Activated CD4-positive, alpha-beta T cell treated with anti-CD3 and anti-CD28 coated beads, Interleukin-2, Interleukin-4, amounts not matched to agents 100 ng/mL and 50 ng/mL, durations not matched to agents 16 hours and 8 hours (primary cell): ENCODE measurements around the gene SYDE2.
"Not testable (repeated sequence)": the region's sequence is repeated elsewhere in the genome, so short reads cannot be mapped to it uniquely, and the experiment has no call there.

Experiments used
- DNase-seq: peaks from one replicate; pipeline ENCODE4 v3.0.0-alpha.2; 2020; ENCODE audit warnings: low spot score

Gene SYDE2, protein sequence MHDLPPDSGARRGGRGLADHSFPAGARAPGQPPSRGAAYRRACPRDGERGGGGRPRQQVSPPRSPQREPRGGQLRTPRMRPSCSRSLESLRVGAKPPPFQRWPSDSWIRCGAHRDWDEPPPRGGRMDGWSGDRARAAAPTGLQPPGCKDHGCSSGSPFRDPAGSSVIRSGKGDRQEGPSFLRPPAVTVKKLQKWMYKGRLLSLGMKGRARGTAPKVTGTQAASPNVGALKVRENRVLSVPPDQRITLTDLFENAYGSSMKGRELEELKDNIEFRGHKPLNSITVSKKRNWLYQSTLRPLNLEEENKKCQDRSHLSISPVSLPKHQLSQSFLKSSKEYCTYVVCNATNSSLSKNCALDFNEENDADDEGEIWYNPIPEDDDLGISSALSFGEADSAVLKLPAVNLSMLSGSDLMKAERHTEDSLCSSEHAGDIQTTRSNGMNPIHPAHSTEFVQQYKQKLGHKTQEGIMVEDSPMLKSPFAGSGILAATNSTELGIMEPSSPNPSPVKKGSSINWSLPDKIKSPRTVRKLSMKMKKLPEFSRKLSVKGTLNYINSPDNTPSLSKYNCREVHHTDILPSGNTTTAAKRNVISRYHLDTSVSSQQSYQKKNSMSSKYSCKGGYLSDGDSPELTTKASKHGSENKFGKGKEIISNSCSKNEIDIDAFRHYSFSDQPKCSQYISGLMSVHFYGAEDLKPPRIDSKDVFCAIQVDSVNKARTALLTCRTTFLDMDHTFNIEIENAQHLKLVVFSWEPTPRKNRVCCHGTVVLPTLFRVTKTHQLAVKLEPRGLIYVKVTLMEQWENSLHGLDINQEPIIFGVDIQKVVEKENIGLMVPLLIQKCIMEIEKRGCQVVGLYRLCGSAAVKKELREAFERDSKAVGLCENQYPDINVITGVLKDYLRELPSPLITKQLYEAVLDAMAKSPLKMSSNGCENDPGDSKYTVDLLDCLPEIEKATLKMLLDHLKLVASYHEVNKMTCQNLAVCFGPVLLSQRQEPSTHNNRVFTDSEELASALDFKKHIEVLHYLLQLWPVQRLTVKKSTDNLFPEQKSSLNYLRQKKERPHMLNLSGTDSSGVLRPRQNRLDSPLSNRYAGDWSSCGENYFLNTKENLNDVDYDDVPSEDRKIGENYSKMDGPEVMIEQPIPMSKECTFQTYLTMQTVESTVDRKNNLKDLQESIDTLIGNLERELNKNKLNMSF

DNA sequence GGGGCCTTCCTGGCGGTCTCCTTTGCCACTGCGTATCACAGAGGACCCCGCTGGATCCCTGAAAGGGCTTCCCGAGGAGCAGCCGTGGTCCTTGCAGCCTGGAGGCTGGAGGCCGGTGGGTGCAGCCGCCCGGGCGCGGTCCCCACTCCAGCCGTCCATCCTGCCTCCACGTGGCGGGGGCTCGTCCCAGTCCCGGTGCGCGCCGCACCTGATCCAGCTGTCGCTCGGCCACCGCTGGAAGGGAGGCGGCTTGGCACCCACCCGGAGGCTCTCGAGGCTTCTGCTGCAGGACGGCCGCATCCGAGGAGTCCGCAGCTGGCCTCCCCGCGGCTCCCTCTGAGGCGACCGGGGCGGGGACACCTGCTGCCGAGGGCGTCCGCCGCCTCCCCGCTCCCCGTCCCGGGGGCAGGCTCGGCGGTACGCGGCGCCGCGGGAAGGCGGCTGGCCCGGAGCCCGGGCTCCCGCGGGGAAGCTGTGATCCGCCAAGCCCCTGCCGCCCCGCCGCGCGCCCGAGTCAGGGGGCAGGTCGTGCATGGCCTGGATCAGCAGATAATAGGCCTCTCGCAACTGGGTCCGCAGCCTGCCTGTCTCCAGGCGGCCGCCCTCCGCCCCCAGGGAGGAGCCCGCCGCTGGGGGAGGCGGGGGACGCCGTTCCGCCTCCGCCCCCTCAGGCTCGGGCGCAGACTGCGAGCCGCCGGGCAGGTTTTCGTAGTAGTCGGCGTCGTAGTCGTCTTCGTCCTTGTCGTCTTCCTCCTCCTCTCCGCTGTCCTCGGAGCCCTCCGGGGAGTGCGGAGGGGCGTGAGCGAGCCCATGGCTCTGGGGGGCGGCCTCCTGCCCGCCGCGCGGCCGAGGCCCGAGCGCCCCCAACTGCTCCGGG, at the start of gene SYDE2:
SYDE2 (minus strand) TSS at position 554 of the 877 bp plus-strand sequence; CDS start at position 534, 20 bp downstream.
- DNase-seq, result peak; percentile 70

DNA sequence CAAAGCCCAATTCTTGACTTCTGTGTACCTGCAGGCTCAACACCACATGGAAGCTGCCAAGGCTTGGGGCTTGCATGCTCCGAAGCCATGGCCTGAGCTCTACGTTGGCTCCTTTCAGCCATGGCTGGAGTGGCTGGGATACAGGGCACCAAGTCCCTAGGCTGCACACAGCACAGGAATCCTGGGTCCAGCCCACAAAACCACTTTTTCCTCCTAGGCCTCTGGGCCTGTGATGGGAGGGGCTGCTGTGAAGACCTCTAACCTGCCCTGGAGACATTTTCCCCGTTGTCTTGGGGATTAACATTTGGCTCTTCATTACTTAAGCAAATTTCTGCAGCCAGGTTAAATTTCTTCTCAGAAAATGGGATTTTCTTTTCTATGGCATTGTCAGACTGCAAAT, 48.2 kb upstream of the SYDE2 start:
- DNase-seq, result not testable (repeated sequence)

DNA sequence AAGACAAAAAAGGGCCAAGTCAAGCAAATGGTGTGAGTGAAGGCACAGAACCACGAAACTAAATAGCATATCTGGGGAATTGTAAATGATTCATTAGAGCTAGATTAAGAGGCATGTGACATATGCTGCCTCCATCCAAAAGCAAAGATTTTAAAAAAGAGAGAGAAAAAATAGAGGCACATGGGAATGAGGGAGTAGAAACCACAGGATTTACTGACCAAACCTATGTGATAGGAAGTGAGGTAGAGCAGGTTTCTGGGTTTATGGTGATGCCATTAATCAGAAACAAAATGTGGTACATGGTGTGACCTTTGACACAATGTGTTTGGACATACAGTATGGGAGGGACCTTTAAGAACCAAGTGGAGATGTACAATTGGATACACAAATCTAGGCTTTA, 45.1 kb upstream of the SYDE2 start:
- DNase-seq, result no peak

DNA sequence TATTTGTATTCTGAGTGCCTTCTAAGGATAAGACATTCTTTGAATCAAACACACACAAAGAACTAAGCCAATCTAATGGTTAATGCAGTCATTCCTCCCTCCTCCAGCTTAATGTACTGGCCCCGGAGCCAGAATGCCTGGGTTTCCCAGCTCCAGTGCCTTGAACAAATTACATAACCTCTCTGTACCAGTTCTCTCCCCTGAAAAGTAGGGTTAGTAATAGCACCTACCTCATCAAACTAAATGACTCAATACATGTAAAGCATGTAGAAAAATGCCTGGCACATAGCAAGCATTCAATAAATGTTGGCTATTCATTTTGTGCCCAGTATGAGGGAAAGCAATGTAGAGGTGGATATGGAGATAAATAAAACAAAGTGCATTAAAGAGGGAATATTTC, 44.6 kb upstream of the SYDE2 start:
- DNase-seq, result no peak

DNA sequence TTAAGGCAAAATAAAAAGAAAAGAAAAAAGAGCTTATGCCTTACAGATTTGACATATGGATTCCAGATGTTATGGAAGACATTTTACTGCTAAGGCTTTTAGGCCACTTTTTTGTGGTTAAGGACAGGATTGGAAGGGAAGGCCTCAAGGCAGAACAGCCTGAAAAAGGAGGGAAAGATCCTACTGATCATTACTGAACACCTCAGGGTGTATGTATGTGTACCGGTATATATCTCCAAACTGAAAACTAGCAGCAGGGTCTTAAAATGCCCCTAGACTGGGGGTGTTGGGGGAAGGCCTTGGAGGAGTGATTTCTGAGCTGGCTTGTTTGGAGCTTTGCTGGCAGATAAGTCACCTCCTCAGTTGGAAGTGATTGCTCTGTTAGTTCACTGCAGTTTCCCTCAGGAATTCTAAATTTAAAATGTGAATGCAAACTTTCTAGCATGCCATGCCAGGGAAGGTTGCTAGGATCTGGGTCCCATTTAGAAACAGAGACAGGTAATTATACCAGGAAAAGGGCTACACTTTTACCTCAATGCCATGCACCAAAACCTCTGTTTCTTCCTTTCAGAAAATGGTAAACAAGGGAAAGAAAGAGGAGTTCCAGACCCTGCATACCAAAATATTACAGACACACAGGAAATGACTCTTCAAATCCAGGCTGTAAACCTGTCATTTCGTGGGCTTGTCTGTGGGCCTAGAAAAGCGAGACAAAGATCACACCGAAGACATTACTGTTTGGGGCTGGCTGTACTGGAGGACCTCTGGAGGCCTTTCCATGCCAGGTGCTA, 43.6 kb upstream of the SYDE2 start:
- DNase-seq, result no peak

DNA sequence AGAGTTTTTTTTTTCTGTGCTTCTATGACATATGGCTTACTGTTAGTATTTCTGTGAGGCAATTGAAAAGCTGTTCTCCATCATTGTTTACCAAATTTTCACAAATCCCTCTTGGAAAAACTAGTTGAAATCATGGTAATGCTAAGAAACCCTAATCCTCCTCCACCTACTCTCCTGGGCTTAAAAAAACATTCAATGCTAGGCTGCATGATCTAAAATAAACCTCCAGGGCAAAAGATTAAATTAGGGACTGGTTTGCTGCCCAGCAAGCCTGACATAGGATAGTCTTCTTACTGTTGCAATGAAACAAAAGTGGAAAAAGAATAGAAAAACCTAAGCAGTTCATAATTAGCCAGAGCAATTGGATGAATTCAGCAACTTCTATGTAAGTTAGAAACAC, 42.6 kb upstream of the SYDE2 start:
- DNase-seq, result no peak

DNA sequence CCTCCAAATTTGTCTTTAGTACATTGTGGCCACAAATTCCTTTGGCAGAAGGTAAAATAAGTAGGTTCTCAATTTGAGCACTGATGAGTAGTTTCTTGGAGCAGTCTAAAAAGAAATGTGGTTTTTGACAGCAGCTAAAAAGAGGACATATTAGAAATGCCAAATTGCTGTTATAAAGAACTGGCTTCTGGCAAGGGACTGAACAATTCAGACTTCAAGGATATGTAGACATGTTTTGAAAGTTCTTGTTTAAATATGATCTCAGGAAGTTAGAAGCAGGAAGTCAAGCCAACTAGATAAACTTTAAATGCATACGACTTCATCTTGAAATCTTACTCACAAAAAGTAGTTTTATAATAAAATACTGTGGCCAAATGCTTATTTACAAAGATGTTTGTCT, 39.8 kb upstream of the SYDE2 start:
- DNase-seq, result no peak

DNA sequence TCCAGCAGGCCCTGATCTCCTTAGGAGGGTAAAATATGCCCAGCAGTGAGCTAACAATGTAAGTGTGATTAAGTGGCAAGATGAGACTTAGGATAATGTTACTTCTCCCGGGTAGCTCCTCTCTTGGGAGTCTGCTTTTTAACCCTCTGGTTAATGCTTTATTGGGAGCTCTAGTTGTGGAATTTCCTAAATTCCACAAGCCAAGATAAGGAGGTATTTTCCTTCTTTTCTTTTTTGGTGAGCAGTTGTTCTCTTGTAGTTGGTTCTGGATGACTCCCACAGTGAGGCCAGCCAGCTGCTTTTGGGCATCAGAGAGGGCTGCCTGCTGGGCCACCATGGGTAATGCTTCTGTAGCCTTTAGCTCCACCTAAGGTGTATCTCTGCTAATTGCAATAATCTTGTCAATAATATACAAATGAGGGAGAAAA, 39.4 kb upstream of the SYDE2 start:
- DNase-seq, result peak; percentile 24

DNA sequence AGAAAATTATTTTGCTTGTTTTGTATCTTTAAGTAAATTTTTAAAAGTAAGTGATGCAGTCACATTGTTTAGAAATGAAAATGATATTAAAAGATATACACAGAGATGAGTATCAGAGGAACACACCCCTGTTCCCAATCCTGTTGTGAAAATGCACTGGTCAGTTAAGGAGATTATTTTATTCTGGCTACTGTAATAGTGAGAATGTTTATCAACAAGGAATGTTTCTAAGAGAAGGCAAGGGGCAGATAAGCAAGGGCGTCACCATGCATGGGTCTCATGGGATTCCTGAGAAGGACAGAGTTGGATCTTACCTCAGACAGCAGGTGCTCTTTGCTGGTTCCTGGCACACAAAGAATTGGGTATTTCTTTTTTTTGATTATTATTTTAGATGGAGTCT, 36.8 kb upstream of the SYDE2 start:
- DNase-seq, result no peak

DNA sequence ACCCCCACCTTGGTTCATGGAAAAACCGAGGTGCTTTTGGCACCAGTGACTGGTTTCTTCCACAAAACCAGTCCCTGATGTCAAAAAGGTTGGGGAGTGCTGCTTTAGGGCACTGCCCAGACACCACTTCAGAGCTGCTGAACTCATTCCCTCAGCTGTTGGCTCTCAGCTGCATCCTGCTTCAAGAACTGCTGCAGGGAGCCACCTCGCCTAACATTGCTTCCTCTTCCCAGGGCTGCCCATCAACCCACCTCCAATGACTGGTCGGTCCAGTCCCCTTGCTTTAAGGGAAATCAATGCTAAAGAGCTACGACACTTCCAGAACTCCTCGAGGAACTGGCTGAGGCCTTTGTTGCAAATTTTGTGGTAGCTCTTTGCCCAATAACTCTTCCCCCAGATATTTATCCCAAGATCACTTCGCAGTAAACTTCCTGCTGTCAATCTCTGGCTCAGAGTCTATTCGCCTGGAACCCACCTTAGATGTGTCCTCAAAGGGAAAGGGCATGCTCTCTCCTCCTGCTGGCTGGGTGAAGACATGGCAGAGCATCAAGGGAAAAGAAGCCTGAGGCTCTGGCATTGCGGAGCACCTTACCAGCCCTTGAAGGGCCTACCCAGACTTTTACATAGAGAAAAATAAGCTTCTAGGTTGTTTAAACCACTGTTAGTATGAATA, 29.6 kb upstream of the SYDE2 start:
- no peak for DNase-seq

DNA sequence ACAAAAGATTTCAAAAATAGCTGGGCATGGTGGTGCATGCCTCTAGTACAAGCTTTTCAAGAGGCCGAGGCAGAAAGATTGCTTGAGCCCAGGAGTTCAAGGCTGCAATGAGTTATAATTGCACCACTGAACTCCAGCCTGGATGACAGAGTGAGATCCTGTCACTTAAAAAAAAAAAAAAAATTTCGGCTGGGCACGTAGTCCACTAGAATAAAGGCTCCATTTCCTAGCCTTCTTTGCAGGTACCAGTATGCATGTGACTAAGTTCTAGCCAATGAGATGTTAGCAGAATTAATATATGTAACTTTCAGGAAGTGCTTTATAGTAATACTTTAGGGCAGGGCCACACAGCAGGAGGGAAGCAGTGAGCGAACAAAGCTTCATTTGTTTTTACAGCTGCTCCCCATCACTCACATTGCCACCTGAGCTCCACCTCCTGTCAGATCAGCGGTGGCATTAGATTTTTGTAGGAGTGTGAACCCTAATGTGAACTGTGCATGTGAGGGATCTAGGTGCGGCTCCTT, 28.8 kb upstream of the SYDE2 start:
- DNase-seq, result no peak

DNA sequence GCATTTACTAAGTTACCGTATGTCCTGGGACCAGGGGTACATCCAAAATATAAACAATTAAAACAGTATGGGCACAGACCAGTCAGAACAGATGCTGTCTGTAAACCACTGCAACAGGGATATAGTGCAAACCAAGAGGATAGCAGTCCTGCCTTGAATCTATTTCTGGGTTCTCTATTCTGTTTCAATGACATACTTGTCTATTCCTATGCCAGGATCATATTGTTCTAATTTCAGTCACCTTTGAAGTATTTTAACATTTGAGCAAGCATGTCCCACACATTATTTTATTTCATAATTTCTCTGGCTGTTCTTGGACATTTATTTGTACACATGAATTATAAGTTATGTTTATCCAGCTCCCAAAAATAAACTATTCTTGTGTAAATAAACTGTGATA, 28.2 kb upstream of the SYDE2 start:
- no peak for DNase-seq

DNA sequence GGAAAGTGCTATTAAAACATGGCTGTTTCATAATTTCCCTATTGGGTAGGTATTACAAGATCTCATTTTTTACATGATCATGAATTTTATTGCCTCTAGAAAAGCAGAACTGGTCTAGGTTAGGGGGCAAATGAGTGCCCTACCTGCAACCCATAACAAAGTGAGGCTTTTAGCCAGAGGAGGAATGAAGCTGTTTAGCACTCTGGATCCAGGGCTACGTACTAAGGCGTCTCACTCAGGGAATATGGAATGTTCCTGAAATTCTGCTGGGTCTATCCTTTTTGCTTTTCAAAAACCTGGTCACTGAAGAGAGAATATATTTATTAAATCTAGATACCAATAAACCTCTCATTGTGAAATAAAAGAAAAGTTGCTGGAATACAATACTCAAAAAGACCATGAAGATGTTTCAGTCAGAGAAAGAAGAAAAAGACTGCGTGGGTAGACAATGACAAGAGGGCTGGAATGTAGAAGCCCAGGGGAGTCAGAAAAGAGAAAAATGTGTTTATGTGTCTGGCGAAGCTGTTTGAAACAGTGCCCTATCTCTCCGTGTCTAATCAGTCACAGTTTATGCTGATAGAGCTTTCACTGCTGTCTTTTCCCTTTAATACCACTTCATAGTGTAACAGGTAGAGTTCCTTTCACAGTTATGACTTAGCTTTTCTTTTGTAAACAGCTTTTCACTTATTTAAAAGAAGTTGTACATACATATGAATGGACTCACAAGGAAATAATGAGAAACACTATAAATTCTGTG, 25.0 kb upstream of the SYDE2 start:
- DNase-seq, result no peak

DNA sequence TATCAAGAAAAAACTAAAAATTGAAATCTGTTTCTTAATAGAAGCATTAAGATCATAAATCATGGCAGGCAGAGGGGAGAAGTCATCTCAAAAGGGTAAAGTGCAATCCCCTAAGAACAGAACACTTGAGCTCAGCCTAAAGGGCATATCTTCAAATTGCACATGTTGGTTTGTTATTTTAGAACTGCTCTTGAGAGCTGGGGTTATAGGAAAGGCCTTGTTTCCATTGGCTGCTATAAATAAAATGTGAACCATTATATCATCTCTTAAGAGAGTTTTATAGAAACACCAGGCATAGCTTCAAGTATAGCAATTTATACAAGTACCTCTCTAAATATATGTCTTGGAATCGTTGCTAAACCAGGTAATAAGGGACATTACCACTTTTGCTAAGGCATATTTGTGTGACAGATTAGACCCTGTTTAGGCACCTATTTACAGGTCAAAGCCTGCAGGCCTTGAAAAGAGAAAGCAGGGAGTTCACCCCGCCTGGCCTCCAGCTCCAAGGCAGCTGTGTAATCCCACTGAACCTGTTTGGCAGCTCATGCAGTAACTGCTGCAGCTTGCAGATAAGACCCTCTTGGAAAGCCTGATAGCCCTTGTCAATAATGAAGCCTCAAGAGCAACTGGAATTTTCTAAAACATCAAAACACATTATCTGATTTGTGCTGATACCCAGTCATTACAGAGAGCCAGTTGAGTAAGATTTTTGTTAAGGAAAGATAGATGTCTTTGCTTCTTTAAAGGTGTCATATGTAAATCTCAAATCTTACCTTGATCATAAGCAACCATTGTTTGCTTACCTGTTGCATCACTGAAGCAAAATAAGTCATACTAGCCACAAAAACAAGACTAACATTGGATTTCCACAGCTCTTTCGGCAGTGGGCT, 24.2 kb upstream of the SYDE2 start:
- no peak for DNase-seq

DNA sequence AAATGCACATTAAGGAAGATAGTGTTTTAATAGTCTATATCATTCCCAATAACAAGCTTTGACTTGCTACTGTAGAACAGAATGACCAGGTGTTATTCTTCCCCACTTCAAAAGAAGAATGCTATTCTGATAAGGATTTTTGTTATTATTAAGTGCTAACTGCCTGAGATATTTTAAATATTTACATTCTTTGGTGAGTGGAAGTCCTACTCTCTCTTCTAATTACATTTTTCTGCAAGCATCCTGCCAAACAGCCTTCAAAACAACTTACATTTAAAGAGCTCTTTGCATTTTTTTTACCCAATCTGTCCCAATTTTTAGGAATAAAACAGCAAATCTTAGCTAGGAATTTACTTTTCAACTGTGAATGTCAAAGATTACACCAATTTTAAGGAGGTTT, 23.5 kb upstream of the SYDE2 start:
- DNase-seq, result no peak

DNA sequence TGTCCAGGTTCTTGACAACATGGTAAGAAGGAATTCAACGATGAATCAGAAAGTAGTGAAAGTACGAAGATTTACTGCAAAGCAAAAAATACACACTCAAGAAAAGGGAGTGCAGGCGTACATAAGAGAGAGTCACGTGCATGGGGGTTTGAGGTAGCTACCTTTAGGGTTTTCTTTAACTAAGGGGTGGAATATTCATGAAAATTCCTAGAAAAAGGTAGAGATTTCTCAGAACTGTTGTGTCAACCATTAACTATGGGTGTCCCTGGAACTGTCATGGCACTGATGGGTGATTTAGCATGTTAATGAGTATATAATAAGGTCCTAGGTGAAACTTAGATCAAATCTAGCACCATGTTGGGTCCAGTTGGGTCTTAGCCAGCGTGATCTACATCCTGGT, 22.5 kb upstream of the SYDE2 start:
- DNase-seq, result no peak

DNA sequence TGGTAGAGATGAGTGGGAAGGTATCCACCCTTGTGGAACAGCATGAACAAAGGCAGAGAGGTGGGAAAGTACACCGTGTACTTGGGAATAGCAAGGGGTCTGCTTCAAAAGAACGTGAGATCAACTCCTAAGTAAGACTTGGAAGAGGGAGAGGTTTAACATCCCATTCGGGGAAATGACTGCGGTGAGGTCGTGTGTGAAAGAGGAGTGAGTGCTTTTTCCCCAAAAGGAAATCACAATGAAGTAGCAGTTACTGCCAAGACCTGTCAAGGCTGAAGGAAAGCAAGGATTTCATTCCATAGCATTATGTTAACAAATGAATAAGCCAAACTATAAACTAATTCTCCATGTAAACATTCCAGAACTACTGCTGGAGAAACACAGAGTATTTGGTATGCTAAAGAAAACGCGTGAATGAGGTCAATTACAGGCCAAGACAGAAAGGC, 20.0 kb upstream of the SYDE2 start:
- no peak for DNase-seq
